C4-2B (cell line): ENCODE data around the gene AXIN1.

Source experiments
- H3K27ac ChIP-seq: fragments of 450-650 bp; 2 replicates; pipeline ENCODE4 v1.5.1; 2017
- ZFX ChIP-seq: fragments of 450-650 bp; IDR thresholded peaks from 2 replicates; pipeline ENCODE4 v1.6.1; 2017
- TF ChIP-seq, protein P1 (sequence below): fragments of 450-650 bp; conservative IDR thresholded peaks from 2 replicates; pipeline ENCODE4 v1.5.1; 2017; ENCODE audit warnings: mild to moderate bottlenecking

AXIN1 gene

DNA sequence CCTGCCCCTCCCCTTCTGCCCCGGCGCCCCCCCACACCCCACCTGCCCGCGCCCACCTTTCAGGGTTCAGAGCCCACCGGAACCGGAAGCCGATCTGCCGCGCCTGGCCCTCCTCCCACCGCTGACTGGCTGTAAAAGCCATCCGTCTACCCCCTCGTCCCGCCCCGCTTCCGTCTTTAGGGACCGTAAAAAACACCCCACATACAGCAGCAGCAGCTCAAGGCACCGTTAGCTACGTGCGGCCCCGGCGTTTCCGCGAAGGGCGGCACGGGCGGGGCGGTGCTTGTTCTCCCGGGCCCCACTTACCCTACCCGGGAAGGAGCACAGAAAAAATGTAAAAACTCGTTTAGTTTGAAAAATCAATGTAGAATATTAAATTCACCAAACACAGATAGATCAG is 17.9 kb upstream of the AXIN1 start, which contains the start of gene MRPL28:
Gene MRPL28 (minus strand): TSS at position 96 of the 400 bp plus-strand sequence. CDS start 320 bp downstream, outside the sequence.
- H3K27ac ChIP-seq, result peak within 1 kb of the TSS; percentile 21; the same call in 1 of the 2 replicates

DNA sequence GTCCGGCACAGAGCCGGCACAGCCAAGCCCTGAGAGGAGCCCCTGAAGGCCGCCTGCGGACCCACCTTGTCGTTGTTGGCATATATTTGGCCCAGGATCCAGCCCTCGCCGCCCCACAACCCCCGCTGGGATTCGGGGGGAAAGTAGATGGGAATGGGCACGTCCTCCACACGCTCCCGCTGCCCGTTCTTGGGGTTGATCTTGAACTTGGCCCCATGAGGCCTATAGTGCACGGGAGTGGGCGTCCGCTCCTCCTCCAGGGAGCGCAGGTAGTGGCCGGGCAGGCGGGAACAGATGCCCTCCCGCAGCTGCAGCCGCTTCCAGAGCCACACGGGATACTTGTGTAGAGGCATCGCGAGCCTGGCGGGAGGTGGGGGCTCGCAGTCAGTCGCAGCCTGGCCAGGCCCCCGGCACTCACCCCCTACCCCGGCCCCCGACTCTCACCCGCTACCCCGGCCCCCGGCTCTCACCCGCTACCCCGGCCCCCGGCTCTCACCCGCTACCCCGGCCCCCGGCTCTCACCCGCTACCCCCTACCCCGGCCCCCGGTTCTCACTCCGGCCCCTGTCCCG is 17.4 kb upstream of the AXIN1 start:
- no peak for TF ChIP-seq ZFX
- TF ChIP-seq, protein P1, sequence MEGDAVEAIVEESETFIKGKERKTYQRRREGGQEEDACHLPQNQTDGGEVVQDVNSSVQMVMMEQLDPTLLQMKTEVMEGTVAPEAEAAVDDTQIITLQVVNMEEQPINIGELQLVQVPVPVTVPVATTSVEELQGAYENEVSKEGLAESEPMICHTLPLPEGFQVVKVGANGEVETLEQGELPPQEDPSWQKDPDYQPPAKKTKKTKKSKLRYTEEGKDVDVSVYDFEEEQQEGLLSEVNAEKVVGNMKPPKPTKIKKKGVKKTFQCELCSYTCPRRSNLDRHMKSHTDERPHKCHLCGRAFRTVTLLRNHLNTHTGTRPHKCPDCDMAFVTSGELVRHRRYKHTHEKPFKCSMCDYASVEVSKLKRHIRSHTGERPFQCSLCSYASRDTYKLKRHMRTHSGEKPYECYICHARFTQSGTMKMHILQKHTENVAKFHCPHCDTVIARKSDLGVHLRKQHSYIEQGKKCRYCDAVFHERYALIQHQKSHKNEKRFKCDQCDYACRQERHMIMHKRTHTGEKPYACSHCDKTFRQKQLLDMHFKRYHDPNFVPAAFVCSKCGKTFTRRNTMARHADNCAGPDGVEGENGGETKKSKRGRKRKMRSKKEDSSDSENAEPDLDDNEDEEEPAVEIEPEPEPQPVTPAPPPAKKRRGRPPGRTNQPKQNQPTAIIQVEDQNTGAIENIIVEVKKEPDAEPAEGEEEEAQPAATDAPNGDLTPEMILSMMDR, result no peak
- peak overlapping the region; percentile 5; the same call in 1 of the 2 replicates for H3K27ac ChIP-seq

More for the DNA sequence above, 17.9 kb upstream of the AXIN1 start, which contains the start of gene MRPL28:
- TF ChIP-seq, protein P1, result no peak
- no peak for TF ChIP-seq ZFX

DNA sequence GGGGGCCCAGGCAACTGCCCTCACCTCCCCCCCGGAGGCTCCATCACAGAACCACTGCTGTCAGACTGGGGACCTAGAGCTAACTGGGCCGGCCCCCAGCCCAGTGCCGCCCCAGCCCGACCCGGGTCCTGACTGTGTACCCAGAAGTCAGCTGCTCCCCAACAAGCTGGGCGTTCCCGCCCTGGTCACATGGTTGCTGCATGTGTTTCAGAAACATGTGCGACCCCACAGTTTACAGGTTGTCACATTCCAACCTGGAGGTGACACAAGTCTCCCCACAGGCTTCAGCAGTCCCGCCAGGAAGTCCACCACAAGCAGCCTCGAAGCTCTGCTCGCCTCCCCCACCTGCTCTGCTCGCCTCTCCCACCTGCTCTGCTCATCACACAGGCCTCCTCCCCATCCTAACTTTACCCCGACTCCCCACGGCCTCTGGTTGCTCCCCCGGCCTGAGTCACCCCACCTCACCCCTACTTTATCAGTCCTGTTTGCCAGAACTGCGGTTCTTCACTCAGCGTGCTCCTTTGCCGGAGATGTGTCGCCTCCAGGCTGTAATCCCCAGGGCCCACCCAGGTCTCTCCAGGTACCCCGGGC is 16.8 kb upstream of the AXIN1 start:
- peak overlapping the region; percentile 5; the same call in 1 of the 2 replicates for H3K27ac ChIP-seq
- TF ChIP-seq, protein P1, result no peak
- no peak for TF ChIP-seq ZFX

DNA sequence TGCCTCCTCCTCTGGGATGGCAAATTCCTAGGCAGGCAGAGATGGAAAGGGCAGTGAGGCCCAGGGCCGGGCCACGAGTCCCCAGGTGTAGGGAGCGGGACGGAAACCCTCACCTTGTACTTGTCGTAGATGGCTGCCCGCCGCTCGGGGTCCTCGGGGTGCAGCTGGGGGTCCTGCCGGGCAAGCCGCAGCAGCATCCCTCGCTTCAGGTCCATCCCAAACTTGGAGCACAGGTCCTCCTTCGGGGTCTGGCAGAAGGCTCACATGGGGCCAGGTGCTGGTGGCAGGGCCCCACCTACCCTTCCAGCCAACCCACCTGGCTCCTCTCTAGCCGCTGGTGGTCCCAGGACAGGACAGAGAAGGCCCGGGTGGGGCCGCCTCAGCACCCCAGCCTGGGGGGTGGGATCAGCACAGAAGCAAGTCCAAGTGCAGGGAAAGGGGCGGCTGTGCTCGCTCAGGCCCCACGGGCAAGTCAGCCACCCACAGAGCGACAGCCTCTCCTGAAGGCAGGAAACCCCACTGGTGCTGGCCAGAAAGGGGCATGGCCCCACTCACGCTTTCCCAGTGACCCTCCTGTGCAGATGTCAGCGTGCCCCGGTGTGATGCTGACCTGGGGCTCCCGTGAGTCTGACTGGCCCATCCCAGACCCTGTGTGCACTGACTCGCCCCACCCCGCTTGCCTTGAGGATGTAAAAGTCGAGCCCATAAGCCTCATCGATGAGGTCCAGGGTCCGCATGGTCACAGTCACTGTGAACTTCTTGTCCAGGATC is 16.1 kb upstream of the AXIN1 start:
- TF ChIP-seq ZFX, result no peak
- TF ChIP-seq, protein P1, result no peak
- no peak overlapping the region for H3K27ac ChIP-seq

DNA sequence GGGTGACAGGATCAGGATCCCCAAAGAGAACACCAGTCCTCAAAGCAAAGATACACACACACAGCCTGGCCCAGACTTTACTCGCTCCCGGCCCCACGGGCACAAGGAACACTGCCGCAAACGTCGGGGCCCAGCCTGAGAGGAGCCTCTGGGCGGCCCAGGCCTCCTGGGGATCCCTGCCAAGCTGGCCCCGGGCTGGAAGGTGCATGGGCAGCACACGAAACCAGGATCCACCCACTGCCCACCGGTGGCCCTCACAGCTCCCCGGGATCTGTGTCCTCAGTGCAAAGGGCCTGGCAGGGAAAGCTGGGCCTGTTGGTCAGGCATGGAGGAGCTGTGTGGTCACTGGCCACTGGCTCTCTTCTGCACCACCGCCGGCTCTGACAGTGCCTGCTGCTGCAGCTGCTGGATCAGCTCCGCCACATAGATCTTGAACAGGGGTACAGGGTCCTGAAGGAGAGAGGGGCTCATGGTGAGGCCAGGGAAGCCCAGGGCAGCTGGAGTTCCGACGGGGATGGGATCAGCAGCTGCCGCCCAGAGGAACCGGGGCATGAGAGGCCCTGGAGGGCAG is 14.9 kb upstream of the AXIN1 start:
- TF ChIP-seq, protein P1, result no peak
- TF ChIP-seq ZFX, result no peak
- no peak overlapping the region for H3K27ac ChIP-seq

DNA sequence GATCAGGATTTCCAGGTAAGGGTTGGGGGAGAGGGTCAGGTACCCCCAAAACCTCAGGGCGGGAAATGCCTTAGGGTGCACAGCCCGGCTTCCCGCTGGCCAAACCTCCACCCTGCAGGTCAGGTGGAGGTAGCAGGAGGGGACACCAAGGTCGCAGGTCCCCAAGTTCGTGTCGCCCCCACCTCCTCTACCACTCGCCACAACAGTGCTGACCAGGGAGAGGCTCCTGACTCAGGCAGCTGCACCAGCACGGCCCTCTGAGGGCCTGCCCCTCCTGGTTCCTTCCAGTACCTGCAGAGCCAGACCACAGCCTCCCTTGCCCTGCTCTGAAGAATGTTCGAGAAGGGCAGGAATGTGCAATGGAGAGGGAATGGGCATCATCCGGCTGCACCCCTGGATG is 14.0 kb upstream of the AXIN1 start:
- no peak overlapping the region for H3K27ac ChIP-seq
- no peak for TF ChIP-seq ZFX
- TF ChIP-seq, protein P1, result no peak
